ENCODE data around the gene BHLHE40. TPM values are rescaled to one million over a fixed set of nuclear protein-coding genes. Genes with fewer than 3 reads are reported as not detected.

The BHLHE40 gene
- polyA plus RNA-seq, 1 donor from 2014 or later = not detected

DNA sequence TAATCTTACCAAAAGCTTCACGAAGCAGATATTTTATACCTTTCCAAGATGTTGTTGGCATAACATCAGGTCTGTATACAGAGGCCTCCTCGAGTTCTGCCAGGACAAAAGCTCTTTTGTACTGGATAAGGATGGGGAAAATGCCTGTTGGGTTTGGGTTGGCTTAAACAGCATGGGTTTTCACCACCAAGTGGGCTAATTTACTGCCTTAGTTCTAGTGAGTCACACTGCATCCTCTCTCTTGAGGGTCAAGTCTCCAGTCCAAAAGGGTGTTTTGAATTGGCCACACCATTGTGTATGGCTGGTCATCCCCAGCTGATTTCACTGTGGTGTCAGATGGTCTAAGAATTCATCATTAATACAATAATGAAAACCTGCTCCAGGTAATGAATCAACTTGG is 26.1 kb upstream of the BHLHE40 start:
- Histone ChIP-seq H3K27me3 (ENCODE audit: insufficient read depth, low read depth, low read length) (no peaks in the 10 kb centered on the region), H2AFZ (ENCODE audit: low read depth, low read length) (no peak overlapping the region), H3K4me3 (ENCODE audit: low read length) (no peak overlapping the region), H3K79me2 (replicated peaks; ENCODE audit: insufficient read depth, low read length) (no peaks in the 10 kb centered on the region), H3K9me2 (ENCODE audit: insufficient read depth, low read length) (no peaks in the 10 kb centered on the region), H4K20me1 (ENCODE audit: insufficient read depth) (no peaks in the 10 kb centered on the region), H3K27ac (ENCODE audit: low read length) (no peak overlapping the region), H3K36me3 (ENCODE audit: insufficient read depth, low read length) (no peaks in the 10 kb centered on the region), H3K9me3 (ENCODE audit: low read length) (no peaks in the 10 kb centered on the region), H3K9ac (ENCODE audit: low read length) (no peak overlapping the region), H3K4me2 (ENCODE audit: low read length) (no peak overlapping the region), H3F3A (ENCODE audit: insufficient read depth, low read length, poor library complexity, severe bottlenecking) (no peaks in the 10 kb centered on the region)
- TF ChIP-seq EZH2 (IDR thresholded peaks at IDR 0.05; ENCODE audit: borderline replicate concordance, insufficient read depth, low read length, poor library complexity, severe bottlenecking) = no peak
- no peak for TF ChIP-seq TAF1 (IDR thresholded peaks at IDR 0.05; ENCODE audit: low read depth)
- no peak for TF ChIP-seq EP300 (conservative IDR thresholded peaks at IDR 0.05; ENCODE audit: poor library complexity, severe bottlenecking)
- no peak for TF ChIP-seq REST (IDR thresholded peaks at IDR 0.05; ENCODE audit: borderline replicate concordance)
- TF ChIP-seq RAD21 (conservative IDR thresholded peaks at IDR 0.05) = no peak
- TF ChIP-seq, protein P1, sequence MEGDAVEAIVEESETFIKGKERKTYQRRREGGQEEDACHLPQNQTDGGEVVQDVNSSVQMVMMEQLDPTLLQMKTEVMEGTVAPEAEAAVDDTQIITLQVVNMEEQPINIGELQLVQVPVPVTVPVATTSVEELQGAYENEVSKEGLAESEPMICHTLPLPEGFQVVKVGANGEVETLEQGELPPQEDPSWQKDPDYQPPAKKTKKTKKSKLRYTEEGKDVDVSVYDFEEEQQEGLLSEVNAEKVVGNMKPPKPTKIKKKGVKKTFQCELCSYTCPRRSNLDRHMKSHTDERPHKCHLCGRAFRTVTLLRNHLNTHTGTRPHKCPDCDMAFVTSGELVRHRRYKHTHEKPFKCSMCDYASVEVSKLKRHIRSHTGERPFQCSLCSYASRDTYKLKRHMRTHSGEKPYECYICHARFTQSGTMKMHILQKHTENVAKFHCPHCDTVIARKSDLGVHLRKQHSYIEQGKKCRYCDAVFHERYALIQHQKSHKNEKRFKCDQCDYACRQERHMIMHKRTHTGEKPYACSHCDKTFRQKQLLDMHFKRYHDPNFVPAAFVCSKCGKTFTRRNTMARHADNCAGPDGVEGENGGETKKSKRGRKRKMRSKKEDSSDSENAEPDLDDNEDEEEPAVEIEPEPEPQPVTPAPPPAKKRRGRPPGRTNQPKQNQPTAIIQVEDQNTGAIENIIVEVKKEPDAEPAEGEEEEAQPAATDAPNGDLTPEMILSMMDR (IDR thresholded peaks at IDR 0.05; ENCODE audit: poor library complexity, severe bottlenecking) = no peak
- no peak for TF ChIP-seq SMC3 (conservative IDR thresholded peaks at IDR 0.05; ENCODE audit: poor library complexity)
- no peak for TF ChIP-seq POLR2AphosphoS5 (IDR thresholded peaks at IDR 0.05)
- TF ChIP-seq MXI1 (conservative IDR thresholded peaks at IDR 0.05; ENCODE audit: poor library complexity, severe bottlenecking) = no peak

GRCh38 chr3:4954256-4955000 is 24.8 kb upstream of the BHLHE40 start:
- Histone ChIP-seq H3K27ac (ENCODE audit: low read length) (no peak overlapping the region), H3K79me2 (replicated peaks; ENCODE audit: insufficient read depth, low read length) (no peaks in the 10 kb centered on the region), H3K9me2 (ENCODE audit: insufficient read depth, low read length) (no peaks in the 10 kb centered on the region), H4K20me1 (ENCODE audit: insufficient read depth) (no peaks in the 10 kb centered on the region), H3K9me3 (ENCODE audit: low read length) (no peaks in the 10 kb centered on the region), H3K27me3 (ENCODE audit: insufficient read depth, low read depth, low read length) (no peaks in the 10 kb centered on the region), H3K9ac (ENCODE audit: low read length) (no peak overlapping the region), H3K36me3 (ENCODE audit: insufficient read depth, low read length) (no peaks in the 10 kb centered on the region), H3K4me2 (ENCODE audit: low read length) (no peak overlapping the region), H3K4me3 (ENCODE audit: low read length) (no peak overlapping the region), H3F3A (ENCODE audit: insufficient read depth, low read length, poor library complexity, severe bottlenecking) (no peaks in the 10 kb centered on the region), H2AFZ (ENCODE audit: low read depth, low read length) (no peak overlapping the region)
- TF ChIP-seq POLR2AphosphoS5 (IDR thresholded peaks at IDR 0.05) (no peak), RAD21 (conservative IDR thresholded peaks at IDR 0.05) (no peak), TAF1 (IDR thresholded peaks at IDR 0.05; ENCODE audit: low read depth) (no peak), MXI1 (conservative IDR thresholded peaks at IDR 0.05; ENCODE audit: poor library complexity, severe bottlenecking) (no peak), EP300 (conservative IDR thresholded peaks at IDR 0.05; ENCODE audit: poor library complexity, severe bottlenecking) (no peak)
- TF ChIP-seq, protein P1 (IDR thresholded peaks at IDR 0.05; ENCODE audit: poor library complexity, severe bottlenecking) = no peak

Data from neural cell (in vitro differentiated cells).